Measurements from ENCODE around the gene VIL1. TPM values are rescaled to one million over a fixed set of nuclear protein-coding genes. Genes with fewer than 3 reads are reported as not detected.

VIL1 gene
- total and polyA plus RNA-seq, 2 donors (not counting 1 experiment from before 2014, with no cell fraction given): not detected

- H3K79me2 ChIP-seq (ENCODE audit: control insufficient read depth, insufficient read depth, low read length): no peaks in the 10 kb centered on the region
- TF ChIP-seq CTCF (conservative IDR thresholded peaks at IDR 0.05 in 1 of 2, IDR thresholded peaks at IDR 0.05 in 1 of 2; ENCODE audit: low read depth in 1 of 2, low read length in 2 of 2) (no peak), EZH2 (IDR thresholded peaks at IDR 0.05; ENCODE audit: low read length, missing control alignments) (no peak)
- H3K9ac ChIP-seq (ENCODE audit: insufficient read depth, low read length): no peak overlapping the region
- no peak for DNase-seq (ENCODE audit: low read depth in 2 of 2)
- H3K4me3 ChIP-seq (replicated peaks in 1 of 4; ENCODE audit: control extremely low read depth in 1 of 4, insufficient read depth in 1 of 4, low read depth in 3 of 4, low read length in 4 of 4): no peak overlapping the region
- H3K27ac ChIP-seq (ENCODE audit: insufficient read depth, low read length): no peak overlapping the region
- H3K9me3 ChIP-seq (ENCODE audit: control insufficient read depth, insufficient read depth, low read depth, low read length): no peaks in the 10 kb centered on the region
- peaks cover 3% of the 10 kb centered on the region for H3K4me1 ChIP-seq (ENCODE audit: control insufficient read depth, extremely low read depth, insufficient read depth, low read length)
- no peaks in the 10 kb centered on the region for H3K27me3 ChIP-seq (ENCODE audit: control insufficient read depth, insufficient read depth, low read length)
- no peak overlapping the region for H3K4me2 ChIP-seq (ENCODE audit: extremely low read depth, insufficient read depth, low read length)
- no peaks in the 10 kb centered on the region for H3K36me3 ChIP-seq (ENCODE audit: control insufficient read depth, insufficient read depth, low read length)
- H2AFZ ChIP-seq (ENCODE audit: low read length): no peak overlapping the region
- H4K20me1 ChIP-seq (ENCODE audit: control insufficient read depth, extremely low read depth, insufficient read depth, low read length): no peaks in the 10 kb centered on the region
Measured at GRCh38 chr2:218444692-218445357, 25.9 kb downstream of the VIL1 start.

GRCh38 chr2:218445602-218446001 lies 26.7 kb downstream of the VIL1 start:
- no peak for TF ChIP-seq CTCF (conservative IDR thresholded peaks at IDR 0.05 in 1 of 2, IDR thresholded peaks at IDR 0.05 in 1 of 2; ENCODE audit: low read depth in 1 of 2, low read length in 2 of 2)
- no peak for TF ChIP-seq EZH2 (IDR thresholded peaks at IDR 0.05; ENCODE audit: low read length, missing control alignments)

GRCh38 chr2:218446547-218446946 lies 27.6 kb downstream of the VIL1 start:
- no peak overlapping the region for H3K9ac ChIP-seq (ENCODE audit: insufficient read depth, low read length)
- TF ChIP-seq CTCF (conservative IDR thresholded peaks at IDR 0.05 in 1 of 2, IDR thresholded peaks at IDR 0.05 in 1 of 2; ENCODE audit: low read depth in 1 of 2, low read length in 2 of 2) (no peak), EZH2 (IDR thresholded peaks at IDR 0.05; ENCODE audit: low read length, missing control alignments) (no peak)
- H3K27ac ChIP-seq (ENCODE audit: insufficient read depth, low read length): no peak overlapping the region
- no peak overlapping the region for H2AFZ ChIP-seq (ENCODE audit: low read length)
- H4K20me1 ChIP-seq (ENCODE audit: control insufficient read depth, extremely low read depth, insufficient read depth, low read length): no peaks in the 10 kb centered on the region
- peaks cover 3% of the 10 kb centered on the region for H3K4me1 ChIP-seq (ENCODE audit: control insufficient read depth, extremely low read depth, insufficient read depth, low read length)
- DNase-seq (ENCODE audit: low read depth in 2 of 2): no peak
- H3K4me2 ChIP-seq (ENCODE audit: extremely low read depth, insufficient read depth, low read length): no peak overlapping the region
- no peaks in the 10 kb centered on the region for H3K36me3 ChIP-seq (ENCODE audit: control insufficient read depth, insufficient read depth, low read length)
- no peak overlapping the region for H3K4me3 ChIP-seq (replicated peaks in 1 of 4; ENCODE audit: control extremely low read depth in 1 of 4, insufficient read depth in 1 of 4, low read depth in 3 of 4, low read length in 4 of 4)
- no peaks in the 10 kb centered on the region for H3K79me2 ChIP-seq (ENCODE audit: control insufficient read depth, insufficient read depth, low read length)
- no peaks in the 10 kb centered on the region for H3K9me3 ChIP-seq (ENCODE audit: control insufficient read depth, insufficient read depth, low read depth, low read length)
- H3K27me3 ChIP-seq (ENCODE audit: control insufficient read depth, insufficient read depth, low read length): no peaks in the 10 kb centered on the region

More at GRCh38 chr2:218445602-218446001, 26.7 kb downstream of the VIL1 start:
- Histone ChIP-seq H3K79me2 (ENCODE audit: control insufficient read depth, insufficient read depth, low read length) (no peaks in the 10 kb centered on the region), H3K4me3 (replicated peaks in 1 of 4; ENCODE audit: control extremely low read depth in 1 of 4, insufficient read depth in 1 of 4, low read depth in 3 of 4, low read length in 4 of 4) (no peak overlapping the region), H3K36me3 (ENCODE audit: control insufficient read depth, insufficient read depth, low read length) (no peaks in the 10 kb centered on the region), H3K27ac (ENCODE audit: insufficient read depth, low read length) (no peak overlapping the region), H3K27me3 (ENCODE audit: control insufficient read depth, insufficient read depth, low read length) (no peaks in the 10 kb centered on the region), H3K9me3 (ENCODE audit: control insufficient read depth, insufficient read depth, low read depth, low read length) (no peaks in the 10 kb centered on the region), H3K4me2 (ENCODE audit: extremely low read depth, insufficient read depth, low read length) (no peak overlapping the region), H3K4me1 (ENCODE audit: control insufficient read depth, extremely low read depth, insufficient read depth, low read length) (peaks cover 3% of the 10 kb centered on the region), H4K20me1 (ENCODE audit: control insufficient read depth, extremely low read depth, insufficient read depth, low read length) (no peaks in the 10 kb centered on the region), H3K9ac (ENCODE audit: insufficient read depth, low read length) (no peak overlapping the region), H2AFZ (ENCODE audit: low read length) (no peak overlapping the region)
- DNase-seq (ENCODE audit: low read depth in 2 of 2): no peak
